GM18508 (cell line): ENCODE measurements around the gene JMJD1C.
"Not testable (repeated sequence)": the region's sequence is repeated elsewhere in the genome, so short reads cannot be mapped to it uniquely, and the experiment has no call there.

Source experiments
- ATAC-seq: cut with Tn5 transposase; IDR thresholded peaks from one replicate; pipeline ENCODE4 v1.9.1; 2021; ENCODE audit warnings: moderate number of reproducible peaks; ENCODE audit not compliant: insufficient read depth, unreplicated experiment

Gene JMJD1C

GRCh38 chr10:63241841-63242281 lies 223.9 kb downstream of the JMJD1C start:
- no peak for ATAC-seq

- ATAC-seq = no peak
These were observed 225.0 kb downstream of the JMJD1C start for GRCh38 chr10:63240807-63241206.

DNA sequence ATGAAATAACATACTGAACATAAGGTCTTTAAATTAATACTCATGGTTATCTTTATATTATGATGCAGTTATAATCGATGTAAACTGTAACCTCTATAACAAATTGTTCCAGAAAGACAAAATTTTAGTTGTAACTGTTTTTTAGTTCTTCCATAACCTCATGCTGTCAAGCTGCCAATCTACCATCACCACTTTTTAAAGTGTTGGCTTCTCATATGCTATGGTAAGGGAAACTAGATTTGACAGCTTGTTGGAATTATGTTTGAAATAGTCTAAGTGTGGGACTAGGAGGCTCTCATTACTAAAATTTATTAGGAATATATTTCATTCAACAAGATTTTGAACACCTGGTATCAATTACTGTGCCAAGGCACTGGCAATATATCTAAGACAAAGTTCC lies 227.3 kb downstream of the JMJD1C start:
- no peak for ATAC-seq

GRCh38 chr10:63237396-63237795 lies 228.4 kb downstream of the JMJD1C start:
- ATAC-seq = no peak

DNA sequence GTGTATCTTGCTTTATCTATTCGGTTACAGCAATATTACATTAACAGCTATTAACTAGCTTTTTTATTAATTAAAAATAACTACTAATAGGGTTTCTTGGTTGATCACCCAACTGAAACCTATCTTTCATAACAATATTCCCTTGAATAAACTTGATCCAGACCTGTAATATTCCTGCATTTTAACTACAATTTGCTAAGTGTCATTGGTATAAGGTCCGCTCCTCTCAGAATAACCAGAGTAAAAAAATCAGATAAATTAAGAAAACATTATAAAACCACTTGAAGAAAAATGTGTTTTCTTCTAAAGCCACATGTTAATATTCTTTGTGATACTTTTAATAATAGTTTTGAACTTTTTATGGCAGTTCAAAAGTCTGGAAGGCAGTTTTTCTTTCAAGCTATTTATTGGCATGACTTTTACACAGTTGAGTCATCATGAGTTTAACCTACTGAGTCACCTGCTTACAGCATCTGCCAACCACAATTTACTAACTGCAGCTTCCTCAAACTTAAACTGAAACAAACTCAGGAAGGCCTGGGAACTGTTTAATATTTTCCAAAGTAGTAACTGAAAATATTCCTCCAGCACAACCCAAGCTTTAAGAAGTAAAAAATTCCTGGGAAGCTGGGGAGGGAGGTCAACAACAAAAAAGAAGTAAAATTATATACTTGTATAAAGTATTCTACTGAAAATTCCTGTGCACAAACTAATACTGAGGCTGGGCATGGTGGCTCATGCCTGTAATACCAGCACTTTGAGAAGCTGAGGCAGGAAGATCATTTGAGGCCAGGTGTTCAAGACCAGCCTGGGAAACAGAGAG lies 229.5 kb downstream of the JMJD1C start:
- peak; percentile 75 for ATAC-seq

DNA sequence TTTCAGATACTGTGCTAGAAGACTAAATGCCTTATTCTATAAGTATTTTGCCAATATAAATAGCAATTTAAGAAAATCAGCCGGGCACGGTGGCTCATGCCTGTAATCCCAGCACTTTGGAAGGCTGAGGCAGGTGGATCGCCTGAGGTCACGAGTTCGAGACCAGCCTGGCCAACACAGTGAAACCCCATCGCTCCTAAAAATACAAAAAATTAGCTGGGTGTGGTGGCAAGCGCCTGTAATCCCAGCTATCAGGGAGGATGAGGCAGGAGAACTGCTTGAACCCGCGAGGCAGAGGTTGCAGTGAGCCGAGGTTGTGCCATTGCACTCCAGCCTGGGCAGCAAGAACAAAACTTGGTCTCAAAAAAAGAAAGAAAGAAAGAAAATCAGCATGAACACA lies 230.6 kb downstream of the JMJD1C start:
- not testable (repeated sequence) for ATAC-seq

DNA sequence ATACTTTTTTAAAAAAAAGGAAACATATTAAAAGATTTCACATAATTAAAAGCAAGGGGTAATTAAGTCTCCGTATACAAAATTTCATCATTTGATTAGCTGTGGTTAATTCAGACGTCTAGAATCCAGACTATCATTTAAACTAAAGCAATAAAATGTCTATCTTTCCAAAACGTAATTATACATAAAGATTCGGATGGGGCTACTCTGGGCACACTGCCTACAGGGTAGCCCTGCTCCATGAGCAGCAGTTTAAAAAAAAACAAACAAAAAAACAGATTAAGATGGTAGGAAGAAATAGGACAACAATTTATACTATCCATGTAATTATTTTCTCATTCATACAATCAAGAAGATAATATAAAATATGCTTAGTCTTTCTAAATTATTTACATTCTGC lies 236.6 kb downstream of the JMJD1C start:
- ATAC-seq = no peak

DNA sequence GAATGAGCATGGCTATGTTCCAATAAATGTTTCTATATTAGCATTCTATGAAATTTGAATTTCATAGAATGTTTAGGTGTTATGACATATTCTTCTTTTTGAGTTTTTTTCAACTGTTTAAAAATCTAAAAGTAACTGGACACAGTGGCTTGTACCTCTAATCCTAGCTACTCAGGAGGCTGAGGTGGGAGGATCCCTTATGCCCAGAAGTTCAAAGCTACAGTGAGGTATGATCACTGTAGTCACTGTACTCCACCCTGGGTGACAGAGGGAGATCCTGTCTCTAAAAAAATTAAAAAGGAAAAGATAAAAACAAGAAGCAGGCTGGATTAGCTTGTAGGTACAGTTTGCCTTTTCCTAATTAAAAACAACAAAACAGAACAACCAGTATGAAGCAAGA lies 237.5 kb downstream of the JMJD1C start:
- no peak for ATAC-seq

DNA sequence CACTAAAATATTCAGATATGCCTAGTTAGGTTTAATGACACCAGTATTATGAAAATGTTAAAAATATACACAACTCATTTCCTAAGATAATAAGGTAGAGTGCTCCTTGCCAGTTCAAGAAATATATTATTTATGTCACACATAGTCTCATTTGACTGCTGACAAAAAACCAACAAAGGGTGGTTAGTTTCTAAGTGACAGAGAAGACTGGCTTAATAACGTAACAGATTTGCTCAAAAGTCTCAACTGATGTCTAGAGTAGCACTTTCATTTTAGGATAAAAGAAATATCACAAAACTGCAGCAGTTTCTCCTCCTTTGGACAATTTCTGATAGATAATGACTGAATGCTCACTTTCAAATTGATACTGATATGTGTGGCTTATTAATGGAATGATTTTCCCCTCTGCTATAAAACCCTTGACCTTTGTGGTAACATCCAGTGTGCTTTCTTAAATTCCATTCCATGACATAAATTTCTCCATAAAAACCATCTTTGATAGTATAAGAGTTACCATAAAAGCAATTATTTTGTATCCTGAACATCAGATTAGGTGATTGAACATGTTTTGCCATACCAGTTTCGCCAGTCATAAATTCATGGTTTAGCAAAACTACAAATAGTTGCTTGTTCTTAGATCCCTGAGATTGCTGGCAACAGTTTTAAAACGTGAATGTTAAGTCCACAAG lies 238.4 kb downstream of the JMJD1C start:
- ATAC-seq = peak; percentile 44

GRCh38 chr10:63224241-63224640 lies 241.5 kb downstream of the JMJD1C start:
- ATAC-seq = no peak

GRCh38 chr10:63221950-63222349 lies 243.8 kb downstream of the JMJD1C start:
- no peak for ATAC-seq

GRCh38 chr10:63219749-63220148 lies 246.0 kb downstream of the JMJD1C start:
- ATAC-seq = no peak

- ATAC-seq = no peak
These were observed 248.6 kb downstream of the JMJD1C start for GRCh38 chr10:63217120-63217605.

DNA sequence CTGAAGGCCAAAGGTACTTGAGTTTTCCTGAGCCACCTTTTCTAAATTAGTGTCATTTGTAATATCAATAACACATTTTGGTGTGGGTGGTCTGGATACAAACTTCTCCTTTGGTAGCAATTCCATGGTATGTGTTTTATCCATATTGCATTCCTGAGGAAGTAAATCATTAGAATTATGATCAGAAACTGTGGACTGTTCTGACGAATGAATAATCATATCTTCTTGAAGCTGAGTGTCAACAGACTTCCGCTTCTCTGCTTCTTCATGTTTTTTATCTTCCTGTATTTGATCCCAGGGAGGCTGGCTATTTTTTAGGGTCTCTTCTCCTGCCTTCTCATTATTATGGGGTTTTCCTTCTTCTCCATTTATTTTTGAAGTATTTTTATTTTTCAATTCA lies 251.2 kb downstream of the JMJD1C start:
- ATAC-seq = no peak

DNA sequence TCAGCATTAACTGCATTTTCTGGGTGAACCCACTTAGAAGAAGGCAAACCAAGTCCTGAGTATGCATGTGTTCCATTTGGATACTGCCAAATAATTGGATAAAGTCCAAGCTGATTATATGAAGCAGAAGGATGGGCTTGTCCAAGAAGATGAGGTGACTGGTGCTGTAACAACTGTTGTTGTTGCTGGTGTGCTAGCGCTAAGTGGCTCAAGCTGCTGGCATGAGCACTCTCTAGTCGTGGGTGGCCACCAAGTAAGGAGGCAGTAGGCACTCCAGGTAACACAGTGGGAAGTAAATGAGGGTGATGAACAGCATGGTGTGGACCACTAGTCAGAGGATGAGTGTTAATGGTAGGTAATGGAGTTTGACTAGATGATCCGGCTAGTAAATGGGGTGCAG lies 252.3 kb downstream of the JMJD1C start:
- no peak for ATAC-seq

GRCh38 chr10:63210611-63211196 lies 255.1 kb downstream of the JMJD1C start:
- ATAC-seq = no peak

GRCh38 chr10:63209705-63210104 lies 256.1 kb downstream of the JMJD1C start:
- no peak for ATAC-seq

DNA sequence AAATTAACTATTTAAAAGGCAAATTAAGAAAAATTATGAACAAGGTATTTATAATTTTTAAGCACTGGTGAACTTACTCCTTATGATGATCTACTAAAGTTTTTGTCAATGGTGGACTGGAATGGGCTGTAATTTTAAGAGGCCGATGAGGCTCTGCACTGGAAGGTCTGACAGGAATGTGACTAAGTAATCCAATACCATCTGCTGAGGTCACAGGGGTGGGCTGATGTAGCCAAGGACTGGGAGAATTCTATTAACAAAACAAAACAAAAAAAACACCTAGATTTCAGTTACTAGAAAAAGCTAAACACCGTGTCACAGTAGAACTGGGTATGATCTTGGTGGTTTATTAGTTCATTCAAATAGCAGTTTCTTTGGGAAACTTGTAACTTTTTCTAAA lies 256.8 kb downstream of the JMJD1C start:
- no peak for ATAC-seq

GRCh38 chr10:63206997-63207811 lies 258.6 kb downstream of the JMJD1C start:
- ATAC-seq = peak; percentile 33

GRCh38 chr10:63206576-63206975 lies 259.2 kb downstream of the JMJD1C start:
- ATAC-seq = no peak
